ENCODE measurements around the gene SIGMAR1.

DNA sequence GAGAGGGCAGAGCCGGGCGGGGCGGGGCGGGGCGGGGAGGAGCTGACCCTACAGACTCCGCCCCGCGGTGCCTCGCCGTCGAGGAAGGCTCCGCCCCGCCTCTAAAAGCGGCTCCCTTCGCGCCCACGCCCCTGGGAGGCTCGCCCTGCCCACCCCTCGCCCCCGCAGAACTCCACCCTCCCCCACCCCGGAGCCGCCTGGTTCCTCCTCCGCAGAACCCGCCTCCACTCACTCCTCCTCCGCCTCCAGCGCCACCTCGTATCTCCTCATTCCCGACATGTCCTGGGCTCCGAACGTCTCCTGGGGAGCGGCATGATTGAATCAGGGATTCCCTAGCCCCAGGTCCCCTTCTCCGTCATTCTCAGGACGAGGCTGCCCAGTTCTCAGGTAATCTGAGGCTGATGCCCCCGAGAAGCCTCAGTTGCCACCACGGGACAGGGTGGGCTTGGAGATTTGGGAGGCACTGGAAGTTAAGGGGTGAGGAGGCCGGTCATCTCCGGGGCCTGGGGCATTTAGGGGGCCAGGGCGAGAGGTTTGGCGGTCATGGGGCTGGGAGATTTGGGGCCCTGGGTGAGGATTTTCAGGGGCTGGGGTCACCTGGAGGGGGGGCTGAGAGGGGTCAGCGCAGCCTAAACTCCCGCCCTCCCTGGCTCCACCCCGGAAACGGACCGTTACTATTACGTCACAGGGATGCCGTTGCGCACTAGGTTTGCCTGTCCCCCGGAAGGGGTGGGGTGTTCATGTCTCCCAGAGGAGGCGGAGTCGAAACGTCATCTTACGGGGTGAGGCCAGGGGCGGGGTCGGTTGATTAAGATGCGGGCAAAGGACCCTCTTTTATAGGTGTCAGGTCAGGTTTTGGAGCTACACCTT is 28.0 kb upstream of the SIGMAR1 start:
- TF ChIP-seq POLR2AphosphoS5 (IDR thresholded peaks at IDR 0.05; ENCODE audit: low read depth, low read length) (no peak), POLR2A (IDR thresholded peaks at IDR 0.05; ENCODE audit: low read depth, low read length) (peak; percentile 37; the same call in 1 of the 2 replicates), TAF1 (IDR thresholded peaks at IDR 0.05; ENCODE audit: borderline replicate concordance, low read depth, low read length) (no peak)
